HPDE6-E6E7 (cell line): Measurements from ENCODE around the gene CADPS.

ENCODE experiments used
- DNase-seq: peaks from one replicate; pipeline ENCODE4 v3.0.0; 2011; ENCODE audit warnings: missing footprints; ENCODE audit errors: extremely low spot score

Gene CADPS

DNA sequence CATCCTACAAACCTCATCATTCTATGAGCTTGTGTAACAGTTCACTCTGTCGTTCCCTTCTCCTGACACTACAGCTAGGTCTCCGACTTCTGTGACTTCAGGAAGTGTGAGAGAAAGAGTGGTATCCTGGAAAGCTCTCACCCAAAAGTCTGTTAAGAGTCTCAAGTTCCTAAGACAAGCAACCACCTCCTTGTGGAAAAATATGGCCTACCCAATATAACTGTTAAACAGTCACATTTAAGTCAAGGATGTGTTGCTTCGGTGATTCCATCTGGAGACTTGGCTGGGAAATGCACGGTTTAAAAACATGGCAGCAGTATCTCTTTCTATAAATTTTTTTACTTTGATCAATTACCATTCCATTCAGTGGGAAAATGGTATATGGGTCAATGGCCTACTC, 515.7 kb downstream of the CADPS start:
- no peak for DNase-seq

DNA sequence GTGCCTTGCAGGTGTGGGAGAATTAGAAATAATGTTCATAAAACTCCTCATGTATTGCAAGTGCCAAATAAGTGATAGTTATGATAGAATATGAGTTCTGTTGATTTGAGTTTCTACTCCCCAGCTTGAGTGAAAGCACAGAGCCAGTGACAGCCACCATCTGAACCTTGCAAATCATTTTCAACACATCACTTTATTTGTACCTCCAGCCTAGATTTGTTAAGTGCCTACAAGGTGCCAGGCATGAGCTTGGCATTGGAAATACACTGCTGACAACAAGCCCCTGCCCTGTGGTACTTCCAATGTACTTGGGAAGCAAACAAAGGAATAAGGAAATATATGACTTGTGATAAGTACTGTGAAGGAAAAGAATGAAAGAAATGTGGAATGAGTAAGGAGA, 518.9 kb downstream of the CADPS start:
- DNase-seq = no peak

DNA sequence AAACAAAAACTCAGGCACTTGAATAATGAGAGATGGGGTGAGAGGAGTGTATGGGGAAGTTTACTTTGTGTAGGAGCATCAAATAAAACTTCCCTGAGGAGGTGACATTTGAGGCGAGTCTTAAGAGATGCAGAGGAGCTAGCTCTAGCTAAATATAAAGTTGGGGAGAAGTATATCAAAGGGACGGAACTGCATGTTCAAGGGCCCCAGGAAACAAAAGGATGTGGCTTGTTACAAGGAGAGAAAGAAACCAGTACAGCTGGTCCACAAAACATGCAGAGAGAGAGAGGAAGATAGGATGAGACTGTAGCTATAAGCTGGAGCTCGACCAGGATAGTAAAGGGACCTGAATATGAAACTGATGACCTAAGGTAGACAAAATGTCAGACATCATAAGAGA, 519.5 kb downstream of the CADPS start:
- DNase-seq = no peak
